ENCODE results near the gene LRIG2.

Gene LRIG2

DNA sequence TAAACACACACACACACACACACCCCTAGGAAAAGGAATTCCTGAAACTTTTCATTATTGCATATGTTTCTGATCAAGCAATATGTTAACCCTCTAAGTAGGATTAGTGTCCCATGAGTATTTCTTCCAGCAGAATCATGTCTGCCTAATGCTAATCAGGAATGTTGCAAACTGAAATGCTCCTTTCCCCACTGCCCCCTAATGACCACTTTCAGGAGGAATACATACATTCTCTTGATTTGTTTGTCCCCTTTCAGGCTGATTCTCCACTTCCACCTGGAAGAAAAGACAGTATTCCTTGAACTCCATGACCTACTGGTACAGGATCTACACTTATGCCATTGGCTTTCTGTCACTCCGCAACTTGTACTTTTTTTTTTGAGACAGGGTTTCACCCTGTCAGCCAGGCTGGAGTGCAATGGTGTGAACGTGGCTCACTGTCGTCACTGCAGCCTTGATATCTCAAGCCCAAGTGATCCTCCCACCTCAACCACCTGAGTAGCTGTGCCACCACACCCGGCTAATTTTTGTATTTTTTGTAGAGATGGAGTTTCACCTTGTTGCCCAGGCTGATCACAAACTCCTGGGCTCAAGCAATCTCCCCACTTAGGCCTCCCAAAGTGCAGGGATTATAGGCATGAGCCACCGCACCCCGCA is 56.7 kb downstream of the LRIG2 start:
- Histone ChIP-seq H3F3A (ENCODE audit: low read depth) (no peaks in the 10 kb centered on the region), H3K9me2 (replicated peaks; ENCODE audit: low read depth, low read length) (no peaks in the 10 kb centered on the region), H3K36me3 (ENCODE audit: insufficient read depth, low read length) (peaks cover 28% of the 10 kb centered on the region; the same call in 1 of the 2 replicates), H3K9me3 (ENCODE audit: insufficient read depth, low read depth, low read length) (no peaks in the 10 kb centered on the region), H3K4me2 (ENCODE audit: low read depth, low read length, poor library complexity, severe bottlenecking) (no peak overlapping the region), H3K79me2 (ENCODE audit: insufficient read depth, low read length) (no peaks in the 10 kb centered on the region), H4K20me1 (ENCODE audit: insufficient read depth, low read length, poor library complexity, severe bottlenecking) (no peaks in the 10 kb centered on the region), H3K27me3 (ENCODE audit: insufficient read depth, low read length, poor library complexity, severe bottlenecking) (no peaks in the 10 kb centered on the region), H3K4me1 (ENCODE audit: insufficient read depth, low read length, poor library complexity, severe bottlenecking) (no peaks in the 10 kb centered on the region), H3K9ac (ENCODE audit: low read depth, low read length, poor library complexity, severe bottlenecking) (no peak overlapping the region), H3K4me3 (ENCODE audit: low read length, poor library complexity, severe bottlenecking) (no peak overlapping the region), H2AFZ (ENCODE audit: low read length) (no peak overlapping the region)
- no peak for TF ChIP-seq EZH2phosphoT487 (IDR thresholded peaks at IDR 0.05; ENCODE audit: borderline replicate concordance)
- TF ChIP-seq, protein P1, sequence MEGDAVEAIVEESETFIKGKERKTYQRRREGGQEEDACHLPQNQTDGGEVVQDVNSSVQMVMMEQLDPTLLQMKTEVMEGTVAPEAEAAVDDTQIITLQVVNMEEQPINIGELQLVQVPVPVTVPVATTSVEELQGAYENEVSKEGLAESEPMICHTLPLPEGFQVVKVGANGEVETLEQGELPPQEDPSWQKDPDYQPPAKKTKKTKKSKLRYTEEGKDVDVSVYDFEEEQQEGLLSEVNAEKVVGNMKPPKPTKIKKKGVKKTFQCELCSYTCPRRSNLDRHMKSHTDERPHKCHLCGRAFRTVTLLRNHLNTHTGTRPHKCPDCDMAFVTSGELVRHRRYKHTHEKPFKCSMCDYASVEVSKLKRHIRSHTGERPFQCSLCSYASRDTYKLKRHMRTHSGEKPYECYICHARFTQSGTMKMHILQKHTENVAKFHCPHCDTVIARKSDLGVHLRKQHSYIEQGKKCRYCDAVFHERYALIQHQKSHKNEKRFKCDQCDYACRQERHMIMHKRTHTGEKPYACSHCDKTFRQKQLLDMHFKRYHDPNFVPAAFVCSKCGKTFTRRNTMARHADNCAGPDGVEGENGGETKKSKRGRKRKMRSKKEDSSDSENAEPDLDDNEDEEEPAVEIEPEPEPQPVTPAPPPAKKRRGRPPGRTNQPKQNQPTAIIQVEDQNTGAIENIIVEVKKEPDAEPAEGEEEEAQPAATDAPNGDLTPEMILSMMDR (conservative IDR thresholded peaks at IDR 0.05; ENCODE audit: low read length), result no peak

DNA sequence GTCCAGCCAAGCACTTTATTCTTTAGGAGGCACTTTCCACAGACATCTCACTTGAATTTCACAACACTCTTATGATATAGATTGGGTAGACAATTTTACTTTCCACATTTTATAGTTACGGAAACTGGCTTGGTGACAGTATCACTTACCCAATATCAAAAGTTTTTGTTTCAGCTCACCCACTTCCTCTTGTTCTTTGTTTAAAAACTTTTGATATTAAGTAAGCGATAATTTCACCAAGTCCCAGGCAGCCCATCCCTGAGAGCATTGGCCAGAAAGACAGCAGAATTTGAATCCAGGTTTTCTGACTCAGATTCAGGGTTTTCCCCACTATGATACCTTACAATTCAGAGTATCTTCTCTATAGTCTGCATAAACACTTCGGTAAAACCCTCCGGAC is 60.0 kb downstream of the LRIG2 start:
- TF ChIP-seq, protein P1 (conservative IDR thresholded peaks at IDR 0.05; ENCODE audit: low read length), result no peak
- TF ChIP-seq EZH2phosphoT487 (IDR thresholded peaks at IDR 0.05; ENCODE audit: borderline replicate concordance), result no peak
- Histone ChIP-seq H3K9me3 (ENCODE audit: insufficient read depth, low read depth, low read length) (no peaks in the 10 kb centered on the region), H4K20me1 (ENCODE audit: insufficient read depth, low read length, poor library complexity, severe bottlenecking) (no peaks in the 10 kb centered on the region), H2AFZ (ENCODE audit: low read length) (no peak overlapping the region), H3K4me2 (ENCODE audit: low read depth, low read length, poor library complexity, severe bottlenecking) (no peak overlapping the region), H3K27me3 (ENCODE audit: insufficient read depth, low read length, poor library complexity, severe bottlenecking) (no peaks in the 10 kb centered on the region), H3K4me3 (ENCODE audit: low read length, poor library complexity, severe bottlenecking) (no peak overlapping the region), H3F3A (ENCODE audit: low read depth) (no peaks in the 10 kb centered on the region), H3K36me3 (ENCODE audit: insufficient read depth, low read length) (0 out of 2 replicates have a peak, but pooled peaks cover 1% of the 10 kb centered on the region), H3K79me2 (ENCODE audit: insufficient read depth, low read length) (no peaks in the 10 kb centered on the region), H3K9ac (ENCODE audit: low read depth, low read length, poor library complexity, severe bottlenecking) (no peak overlapping the region), H3K9me2 (replicated peaks; ENCODE audit: low read depth, low read length) (no peaks in the 10 kb centered on the region), H3K4me1 (ENCODE audit: insufficient read depth, low read length, poor library complexity, severe bottlenecking) (no peaks in the 10 kb centered on the region)

DNA sequence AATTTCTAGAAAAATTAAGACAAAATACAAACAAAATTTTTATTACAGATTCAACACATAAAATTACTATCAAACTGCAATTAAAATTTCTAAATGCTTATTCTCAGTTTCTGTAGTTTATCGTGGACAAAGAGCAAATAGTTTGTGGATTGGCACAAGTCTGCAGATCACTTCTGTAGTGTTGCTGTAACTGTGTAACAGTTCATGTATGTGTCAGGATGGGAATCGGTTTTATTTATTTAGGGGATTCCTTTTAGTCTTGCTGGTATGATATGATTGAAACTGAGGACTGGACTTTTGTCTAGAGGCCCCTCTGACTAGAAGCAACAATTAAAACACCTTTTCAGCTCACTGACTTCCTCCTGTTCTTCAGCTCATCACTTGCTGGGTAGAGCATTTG is 60.8 kb downstream of the LRIG2 start:
- Histone ChIP-seq H3K36me3 (ENCODE audit: insufficient read depth, low read length) (no peaks in the 10 kb centered on the region), H4K20me1 (ENCODE audit: insufficient read depth, low read length, poor library complexity, severe bottlenecking) (no peaks in the 10 kb centered on the region), H3K9me2 (replicated peaks; ENCODE audit: low read depth, low read length) (no peaks in the 10 kb centered on the region), H3K79me2 (ENCODE audit: insufficient read depth, low read length) (no peaks in the 10 kb centered on the region), H3K4me2 (ENCODE audit: low read depth, low read length, poor library complexity, severe bottlenecking) (no peak overlapping the region), H3K9ac (ENCODE audit: low read depth, low read length, poor library complexity, severe bottlenecking) (no peak overlapping the region), H3K4me1 (ENCODE audit: insufficient read depth, low read length, poor library complexity, severe bottlenecking) (no peaks in the 10 kb centered on the region), H3F3A (ENCODE audit: low read depth) (no peaks in the 10 kb centered on the region), H2AFZ (ENCODE audit: low read length) (no peak overlapping the region), H3K9me3 (ENCODE audit: insufficient read depth, low read depth, low read length) (no peaks in the 10 kb centered on the region), H3K27me3 (ENCODE audit: insufficient read depth, low read length, poor library complexity, severe bottlenecking) (no peaks in the 10 kb centered on the region), H3K4me3 (ENCODE audit: low read length, poor library complexity, severe bottlenecking) (no peak overlapping the region)
- no peak for TF ChIP-seq EZH2phosphoT487 (IDR thresholded peaks at IDR 0.05; ENCODE audit: borderline replicate concordance)
- TF ChIP-seq, protein P1 (conservative IDR thresholded peaks at IDR 0.05; ENCODE audit: low read length), result no peak

Measured in Loucy (cell line).